Common myeloid progenitor, CD34-positive (primary cell): Measurements from ENCODE around the gene HAS3.

ENCODE experiments used
- CTCF ChIA-PET: fragments of 350-600 bp; sonication (Branson Sonifier 250); formaldehyde crosslinking; loops from one replicate; lab custom pipeline; 2021; ENCODE audit warnings: antibody characterized with exemption; lab: Charles Lee
- POLR2A ChIA-PET: fragments of 350-600 bp; sonication (Branson Sonifier 250); formaldehyde crosslinking; loops from one replicate; lab custom pipeline; 2021; ENCODE audit warnings: antibody characterized with exemption; lab: Charles Lee
- DNase-seq, 3 donors: peaks; one replicate each; pipeline versions ENCODE4 v3.0.0 to v3.0.0-alpha.2; 2013
- H3K27ac ChIP-seq, 2 experiments: 1 replicate in 1 of 2; 2 replicates in 1 of 2; pipeline ENCODE4 v1.7.0; 2013; ENCODE audit warnings: inconsistent platforms in 2 of 2, low read length in 2 of 2, mild to moderate bottlenecking in 2 of 2, low read depth in 1 of 2, moderate library complexity in 1 of 2; ENCODE audit not compliant: severe bottlenecking in 2 of 2, insufficient read depth in 1 of 2, poor library complexity in 1 of 2
- H3K27me3 ChIP-seq, 5 experiments: replicated peaks in 2 of 5; 1 replicate in 3 of 5; 2 replicates in 2 of 5; pipeline versions ENCODE4 v1.6.1 to v1.7.0; 2013; ENCODE audit warnings: low read length in 4 of 5, mild to moderate bottlenecking in 2 of 5, moderate library complexity in 2 of 5, inconsistent platforms in 1 of 5; ENCODE audit not compliant: insufficient read depth in 5 of 5, control insufficient read depth in 4 of 5
- H3K36me3 ChIP-seq, 4 experiments: 1 replicate in 2 of 4; 2 replicates in 2 of 4; pipeline versions ENCODE4 v1.6.1 to v1.7.0; 2013; ENCODE audit warnings: low read length in 3 of 4, control low read depth in 1 of 4, mild to moderate bottlenecking in 1 of 4; ENCODE audit not compliant: control insufficient read depth in 4 of 4, insufficient read depth in 4 of 4
- H3K4me1 ChIP-seq, 4 experiments: 1 replicate in 3 of 4; 2 replicates in 1 of 4; pipeline versions ENCODE4 v1.6.1 to v1.7.1; 2013; ENCODE audit warnings: low read length in 3 of 4, mild to moderate bottlenecking in 3 of 4, control low read depth in 1 of 4, inconsistent platforms in 1 of 4, moderate library complexity in 1 of 4; ENCODE audit not compliant: control insufficient read depth in 4 of 4, insufficient read depth in 4 of 4; ENCODE audit errors: control extremely low read depth in 1 of 4
- H3K4me3 ChIP-seq, 7 experiments: 1 replicate in 4 of 7; 2 replicates in 3 of 7; pipeline versions ENCODE4 v1.5.1 to v1.7.0; 2013; ENCODE audit warnings: mild to moderate bottlenecking in 7 of 7, low read length in 6 of 7, moderate library complexity in 6 of 7, inconsistent platforms in 2 of 7, low read depth in 2 of 7, control low read depth in 1 of 7; ENCODE audit not compliant: insufficient read depth in 4 of 7, control insufficient read depth in 1 of 7; ENCODE audit errors: extremely low read depth in 1 of 7
- H3K9me3 ChIP-seq, 5 experiments: 1 replicate in 4 of 5; 2 replicates in 1 of 5; pipeline versions ENCODE4 v1.6.1 to v1.7.1; 2013; ENCODE audit warnings: low read length in 4 of 5, mild to moderate bottlenecking in 2 of 5, inconsistent platforms in 1 of 5, low read depth in 1 of 5, moderate library complexity in 1 of 5; ENCODE audit not compliant: control insufficient read depth in 4 of 5, insufficient read depth in 2 of 5; ENCODE audit errors: control extremely low read depth in 1 of 5
- WGBS: methylation state at CpG from one replicate; pipeline ENCODE4 v1.1.5; 2013; ENCODE audit not compliant: insufficient coverage; 5-methylcytosine and 5-hydroxymethylcytosine counted together

Gene HAS3

GRCh38 chr16:69160192-69160591 lies 54.7 kb downstream of the HAS3 start:
- Histone ChIP-seq H3K4me1 (no peaks in the 10 kb centered on the region), H3K27ac (no peak overlapping the region), H3K9me3 (no peaks in the 10 kb centered on the region), H3K36me3 (peaks cover 30 to 66% (median 49%) of the 10 kb centered on the region in 4 experiments), H3K4me3 (no peak overlapping the region), H3K27me3 (peaks cover 0 to under 1% (median 0%) of the 10 kb centered on the region in 5 experiments)
- no peak for DNase-seq
- WGBS = 100% methylated on average over 1 of the region's 1 CpG
- CTCF ChIA-PET = interaction anchor here (2.0 kb wide), 1 partner anchor 10 kb away, joined by 11 read pairs; no protein-coding TSS in a partner anchor
- POLR2A ChIA-PET = no interaction called here

- Histone ChIP-seq H3K27ac (no peak overlapping the region), H3K4me3 (no peak overlapping the region), H3K27me3 (peaks cover 0 to 10% (median 0%) of the 10 kb centered on the region in 5 experiments), H3K9me3 (no peaks in the 10 kb centered on the region), H3K4me1 (peaks cover 0 to 4% (median 0%) of the 10 kb centered on the region in 4 experiments), H3K36me3 (peaks cover 26 to 73% (median 53%) of the 10 kb centered on the region in 4 experiments)
- POLR2A ChIA-PET = interaction anchor here (0.6 kb wide), 1 partner anchor 1530 kb away, joined by 12 read pairs; no protein-coding TSS in a partner anchor
- CTCF ChIA-PET = interaction anchor here (0.8 to 1.0 kb wide), 4 partner anchors 21 to 279 kb away, joined by 3 read pairs; no protein-coding TSS in a partner anchor
- 98% methylated on average over 4 of the region's 6 CpGs for WGBS
- DNase-seq = no peak
Observed at GRCh38 chr16:69165584-69165983, 60.1 kb downstream of the HAS3 start.

GRCh38 chr16:69166221-69166833 lies 60.9 kb downstream of the HAS3 start:
- Histone ChIP-seq H3K27me3 (peaks cover 0 to 10% (median 0%) of the 10 kb centered on the region in 5 experiments), H3K36me3 (peaks cover 26 to 68% (median 49%) of the 10 kb centered on the region in 4 experiments), H3K4me3 (no peak overlapping the region), H3K4me1 (peaks cover 0 to 10% (median under 1%) of the 10 kb centered on the region in 4 experiments), H3K9me3 (no peaks in the 10 kb centered on the region), H3K27ac (no peak overlapping the region)
- DNase-seq = no peak
- ChIA-PET CTCF (interaction anchor here (0.7 to 1.1 kb wide), 4 partner anchors 15 to 278 kb away, joined by 3 to 4 read pairs (median 3); no protein-coding TSS in a partner anchor), POLR2A (no interaction called here)
- 100% methylated on average over 5 of the region's 8 CpGs for WGBS

- WGBS = 100% methylated on average over 4 of the region's 7 CpGs
- Histone ChIP-seq H3K4me1 (peaks cover 0 to 14% (median under 1%) of the 10 kb centered on the region in 4 experiments), H3K9me3 (no peaks in the 10 kb centered on the region), H3K4me3 (no peak overlapping the region), H3K27ac (no peak overlapping the region), H3K36me3 (peaks cover 24 to 65% (median 46%) of the 10 kb centered on the region in 4 experiments), H3K27me3 (peaks cover 0 to 10% (median 0%) of the 10 kb centered on the region in 5 experiments)
- no peak for DNase-seq
- CTCF ChIA-PET = interaction anchor here (0.7 to 1.4 kb wide), 4 partner anchors 14 to 118 kb away, joined by 3 to 4 read pairs (median 4); no protein-coding TSS in a partner anchor
- POLR2A ChIA-PET = no interaction called here
Observed at GRCh38 chr16:69166946-69167930, 61.8 kb downstream of the HAS3 start.
